Hematopoietic multipotent progenitor cell treated with erythropoietin and hydrocortisone succinate and interleukin-3 and kit ligand, for 4 days (in vitro differentiated cells): Measurements from ENCODE around the gene MNT.

Experiments used
- DNase-seq: peaks from one replicate; pipeline ENCODE4 v3.0.0-alpha.2; 2015

MNT gene

DNA sequence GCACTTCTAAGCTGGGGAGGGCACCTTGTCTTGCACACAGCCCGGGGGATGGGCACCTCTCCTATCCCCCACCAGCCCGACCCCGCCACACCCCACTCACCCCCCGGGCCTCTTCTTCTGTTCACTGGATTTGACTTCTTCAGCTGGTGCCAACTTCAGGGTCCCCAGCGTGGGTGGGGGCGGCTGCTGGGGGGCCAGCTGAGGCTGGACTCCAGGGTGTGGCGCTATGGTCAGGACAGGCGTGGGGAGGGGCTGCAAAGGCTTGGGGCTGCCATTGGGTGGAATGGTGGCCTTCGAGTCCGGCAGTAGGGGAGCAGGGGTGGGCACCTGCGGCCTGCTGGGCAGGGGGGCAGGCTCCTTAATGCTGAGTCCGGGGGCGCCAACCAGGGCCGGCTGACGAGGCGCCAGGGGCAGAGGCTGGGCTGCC lies 6.1 kb downstream of the MNT start:
- DNase-seq: no peak

DNA sequence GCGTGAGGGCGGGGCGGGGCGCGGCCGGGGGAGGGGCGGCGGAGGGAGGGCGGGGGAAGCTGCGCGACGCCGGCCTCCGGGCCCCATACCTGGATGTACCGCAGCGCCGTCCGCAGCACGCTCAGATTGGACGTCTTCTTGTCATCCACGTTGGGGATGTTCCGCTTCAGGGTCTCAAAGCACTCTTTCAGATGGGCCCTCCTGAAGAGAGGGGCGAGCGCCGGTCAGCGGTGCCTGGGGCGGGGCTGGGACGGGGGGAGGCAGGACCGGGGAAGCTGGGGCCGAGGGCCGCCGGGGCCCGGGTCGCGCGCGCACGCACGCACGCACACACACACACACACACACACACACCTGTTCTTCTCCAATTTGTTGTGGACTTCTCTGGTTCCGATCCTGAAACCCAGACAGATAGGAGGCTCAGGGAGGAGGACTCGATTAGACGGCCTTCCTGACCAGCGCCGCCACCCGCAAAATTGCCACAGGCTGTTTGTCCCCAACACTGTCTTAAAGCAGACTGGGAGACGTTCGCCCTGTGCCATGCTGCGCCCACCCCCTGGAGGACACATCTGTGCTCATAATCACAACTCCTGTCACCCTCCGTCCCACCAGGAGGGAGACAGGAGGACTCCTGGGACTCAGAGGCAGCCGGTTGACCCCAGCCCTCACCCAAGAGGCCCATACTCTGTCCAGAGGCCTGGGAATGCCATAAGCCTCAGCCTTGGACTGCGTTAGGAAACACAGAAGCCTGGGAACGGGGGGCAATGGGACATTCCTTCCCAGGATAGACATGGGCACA lies 6.7 kb downstream of the MNT start:
- DNase-seq: no peak

DNA sequence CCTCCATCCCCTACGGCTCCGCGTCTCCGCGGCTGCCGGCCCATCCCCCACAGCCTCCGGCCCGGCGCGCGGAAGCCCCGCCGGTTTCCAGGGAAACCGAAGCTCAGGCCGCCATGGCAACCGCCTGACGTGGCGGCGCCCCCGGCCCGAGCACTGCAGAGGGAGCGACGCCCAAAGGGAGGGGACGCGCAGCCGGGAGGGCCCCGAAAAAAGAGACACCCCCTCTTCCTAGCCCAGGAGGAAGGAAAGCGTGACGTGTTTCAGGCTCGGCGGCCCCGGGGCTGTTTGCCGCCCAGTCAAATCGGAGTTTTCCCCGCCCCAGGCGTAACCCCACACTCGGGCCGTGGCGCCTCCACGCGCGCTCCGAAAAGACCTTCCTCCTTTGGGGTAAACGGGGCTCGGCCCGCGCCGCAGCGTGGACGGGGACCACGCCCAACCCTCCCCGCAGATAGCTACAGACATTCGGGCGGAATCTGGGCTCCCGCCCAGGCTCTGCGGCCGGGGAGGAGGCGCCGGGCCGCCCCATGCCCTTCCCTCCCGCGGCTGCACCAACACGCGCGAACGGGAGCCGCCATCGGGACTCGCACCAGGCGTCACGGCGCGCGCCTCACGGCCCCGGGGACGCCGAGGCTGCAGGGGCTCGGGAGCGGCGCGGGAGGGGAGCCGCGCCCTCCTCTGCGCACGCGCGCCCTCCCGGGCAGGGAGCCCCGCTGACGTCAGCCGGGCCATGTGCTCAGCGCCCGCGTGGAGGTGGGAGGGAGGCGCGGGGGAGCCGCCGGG lies 7.5 kb downstream of the MNT start:
- DNase-seq: peak; percentile 95

DNA sequence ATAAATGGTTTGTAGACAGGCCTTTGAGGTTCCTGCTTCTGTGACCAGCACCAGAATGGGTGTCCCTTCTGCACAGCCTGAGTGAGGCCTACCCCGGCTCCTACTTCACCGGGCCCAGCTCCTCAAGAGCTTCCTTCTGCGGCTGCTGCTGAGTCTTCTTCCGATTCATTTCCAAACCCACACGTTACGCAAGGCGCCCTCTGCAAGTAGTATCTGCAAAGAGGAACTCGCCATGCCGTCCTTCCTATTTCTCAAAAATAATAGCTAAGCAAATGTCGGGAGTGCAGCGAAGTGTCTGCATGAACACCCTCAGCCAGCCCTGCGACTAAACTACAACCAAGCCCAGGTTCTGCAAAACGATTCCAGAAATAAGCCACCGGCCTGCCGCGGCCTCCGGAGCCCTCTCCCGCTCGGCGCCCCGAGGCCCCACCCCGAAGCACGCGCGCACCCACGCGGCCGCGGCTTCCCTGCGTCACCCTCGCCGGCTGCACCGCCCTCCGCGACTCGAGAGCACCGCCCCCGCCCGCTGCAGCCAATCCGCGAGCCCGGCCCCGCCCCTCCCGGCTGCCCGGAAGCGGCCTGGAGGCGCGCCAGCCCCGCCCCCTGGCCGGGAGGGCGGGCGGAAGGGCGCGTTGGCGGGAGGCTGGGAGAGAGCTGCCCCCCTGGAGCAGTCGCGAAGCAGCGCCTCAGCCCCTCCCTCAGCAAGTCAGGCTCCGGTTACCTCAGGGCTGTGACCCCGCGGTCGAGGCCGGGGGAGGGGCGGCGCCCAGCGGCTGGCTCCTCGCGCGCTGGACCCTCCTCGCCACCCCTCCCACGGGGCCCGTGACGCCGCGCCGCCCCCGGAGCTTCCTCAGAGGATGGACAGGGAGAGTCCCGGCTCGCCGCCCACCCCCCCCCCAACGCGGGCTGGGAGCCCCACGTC lies 8.3 kb downstream of the MNT start:
- peak; percentile 98 for DNase-seq

DNA sequence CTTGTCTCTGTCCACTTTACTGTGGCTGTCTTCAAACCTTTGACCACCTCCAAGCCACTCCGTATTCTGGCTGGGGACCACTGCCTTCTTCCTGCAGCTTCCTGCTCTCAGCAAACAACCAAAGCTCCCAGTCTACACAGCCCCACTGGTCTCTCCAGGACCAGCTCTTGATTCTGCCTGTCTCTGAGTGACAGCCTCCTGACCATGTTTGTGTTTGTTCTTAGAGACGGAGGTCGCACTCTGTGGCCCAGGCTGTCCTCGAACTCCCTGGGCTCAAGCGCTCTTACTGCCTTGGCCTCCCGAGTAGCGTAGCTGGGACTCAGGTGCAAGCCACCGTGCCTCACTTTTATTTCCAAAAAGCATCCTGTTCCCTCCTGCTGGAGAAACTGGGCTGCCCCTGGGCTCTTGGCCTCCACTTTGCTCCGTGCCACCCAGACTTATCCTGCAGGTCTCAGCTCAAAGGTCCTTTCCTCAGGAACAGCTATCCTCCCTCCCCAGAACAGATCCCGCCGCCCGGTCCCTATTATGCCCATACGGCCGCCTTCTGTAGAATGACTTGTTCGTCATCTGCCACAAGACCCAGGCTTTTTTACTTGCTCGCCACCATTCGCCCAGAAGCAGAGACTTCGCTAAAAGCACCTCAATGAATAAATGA lies 9.1 kb downstream of the MNT start:
- DNase-seq: no peak

DNA sequence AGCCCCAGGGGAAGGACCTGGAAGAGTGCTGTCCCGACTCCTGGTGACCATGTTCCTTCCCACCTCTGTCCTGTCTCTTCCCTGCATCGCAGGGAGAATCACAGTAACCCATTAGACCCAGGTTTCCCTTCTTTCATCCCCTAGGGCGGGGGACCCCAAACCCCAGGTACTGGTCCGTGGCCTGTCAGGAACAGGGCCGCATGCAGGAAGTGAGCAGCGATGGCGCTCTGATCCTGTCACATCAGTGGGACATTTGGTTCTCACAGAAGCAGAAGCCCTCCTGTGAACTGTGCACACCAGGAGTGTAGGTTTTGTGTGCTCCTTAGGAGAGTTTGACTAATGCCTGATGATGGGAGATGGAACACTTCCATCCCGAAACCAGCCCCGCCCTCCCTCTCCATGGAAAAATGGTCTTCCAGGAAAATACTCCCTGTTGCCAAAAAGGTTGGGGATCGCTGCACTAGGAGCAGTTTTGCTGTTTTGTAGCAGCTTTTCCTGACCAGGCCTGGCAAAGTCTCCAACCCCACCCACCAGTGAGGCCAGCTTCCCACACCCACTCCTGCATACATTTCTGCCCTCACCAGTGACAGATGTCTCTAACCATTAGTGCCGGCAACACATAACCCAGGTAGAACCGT lies 10.5 kb downstream of the MNT start:
- DNase-seq: no peak

DNA sequence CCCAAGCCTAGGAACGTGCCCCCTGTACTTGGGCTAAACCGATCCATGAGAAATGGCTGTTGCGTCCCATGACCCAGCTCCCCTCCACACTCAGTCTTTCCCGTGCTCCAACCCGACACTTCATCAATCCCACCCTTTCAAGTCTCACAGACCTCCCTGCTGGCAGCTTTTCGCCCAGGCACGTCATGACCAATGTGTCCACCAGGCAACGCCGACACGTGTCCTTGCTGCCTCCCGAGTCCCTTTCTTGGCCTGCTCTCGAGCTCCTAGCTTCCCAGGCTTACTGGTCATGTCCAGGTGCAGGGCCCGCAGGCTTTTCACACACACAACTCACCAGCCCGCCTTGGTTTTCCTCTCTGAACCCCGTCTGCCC lies 12.2 kb downstream of the MNT start:
- peak; percentile 38 for DNase-seq

DNA sequence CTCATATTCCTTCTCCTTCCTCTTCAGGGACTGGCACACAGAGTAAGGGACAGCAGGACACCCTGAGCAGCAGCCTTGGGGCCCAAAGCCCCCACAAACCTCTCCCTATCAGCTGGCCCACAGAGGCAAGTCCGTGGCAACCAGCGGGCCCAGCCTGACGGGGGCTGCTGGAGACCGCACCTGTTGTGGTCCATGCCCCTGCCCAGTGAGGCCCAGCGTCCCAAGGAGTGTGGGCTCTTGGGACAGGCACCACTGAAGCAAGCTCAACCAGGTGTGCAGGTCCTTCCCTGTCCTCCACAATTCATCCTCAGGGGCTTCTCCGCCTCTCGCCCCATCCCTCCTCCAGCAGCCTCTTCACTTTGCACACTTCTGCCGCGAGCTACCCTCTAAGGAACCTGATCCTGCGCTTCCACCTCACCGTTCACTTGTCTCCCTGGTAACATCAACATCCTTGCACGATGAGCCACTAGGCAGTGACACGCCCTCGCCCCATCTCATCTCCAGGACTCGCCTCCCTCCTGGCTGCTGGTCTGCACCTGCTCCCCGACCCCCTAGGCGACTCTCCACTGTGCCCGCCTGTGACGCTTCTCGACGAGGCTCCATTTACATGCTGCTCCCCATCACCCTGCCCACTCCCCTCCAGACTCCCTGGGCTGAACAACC lies 12.7 kb downstream of the MNT start:
- DNase-seq: no peak

DNA sequence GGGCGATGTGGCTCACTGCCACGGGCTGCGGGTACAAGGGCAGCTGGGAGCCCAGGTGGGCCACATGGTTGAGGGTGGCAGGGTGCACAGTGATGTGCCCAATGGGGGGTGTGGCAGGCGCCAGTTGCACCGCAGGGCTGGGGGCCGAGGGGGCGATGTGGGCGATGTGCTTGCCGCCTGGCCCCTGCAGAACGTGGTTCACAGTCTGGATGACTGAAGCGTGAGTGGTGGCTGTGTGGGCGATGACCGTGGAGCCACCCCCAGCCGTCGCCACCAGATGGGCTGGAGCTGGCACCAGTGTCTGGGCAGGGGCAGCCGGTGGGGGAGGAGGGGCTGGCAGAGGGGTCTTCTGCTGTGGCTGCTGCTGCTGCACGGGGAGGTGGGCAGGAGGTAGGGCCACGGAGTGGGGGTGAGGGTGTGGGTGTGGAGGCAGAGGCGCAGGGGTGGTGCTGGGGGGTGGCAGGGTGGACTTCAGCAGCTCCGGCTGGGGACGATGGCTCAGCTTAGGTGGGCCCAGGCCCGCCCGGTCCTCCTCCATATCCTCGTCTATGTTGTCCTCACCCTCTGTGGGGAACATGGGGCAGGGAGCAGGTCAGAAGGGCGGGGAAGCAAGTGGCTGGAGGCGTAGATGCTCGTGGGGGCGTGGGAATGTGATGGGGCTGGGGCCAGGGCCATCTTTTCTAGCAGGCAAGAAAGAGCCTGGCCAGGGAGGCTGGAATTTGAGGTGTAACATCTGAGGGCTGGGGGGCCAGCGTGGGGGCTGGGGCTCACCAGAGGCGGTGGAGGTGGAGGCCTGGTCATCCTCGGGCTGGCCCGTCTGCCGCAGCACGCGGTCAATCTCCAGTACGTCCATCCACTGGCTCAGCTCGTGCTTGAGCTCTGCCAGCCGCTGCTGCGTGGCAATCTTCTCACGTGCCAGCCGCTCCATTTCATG lies 13.5 kb downstream of the MNT start:
- no peak for DNase-seq

DNA sequence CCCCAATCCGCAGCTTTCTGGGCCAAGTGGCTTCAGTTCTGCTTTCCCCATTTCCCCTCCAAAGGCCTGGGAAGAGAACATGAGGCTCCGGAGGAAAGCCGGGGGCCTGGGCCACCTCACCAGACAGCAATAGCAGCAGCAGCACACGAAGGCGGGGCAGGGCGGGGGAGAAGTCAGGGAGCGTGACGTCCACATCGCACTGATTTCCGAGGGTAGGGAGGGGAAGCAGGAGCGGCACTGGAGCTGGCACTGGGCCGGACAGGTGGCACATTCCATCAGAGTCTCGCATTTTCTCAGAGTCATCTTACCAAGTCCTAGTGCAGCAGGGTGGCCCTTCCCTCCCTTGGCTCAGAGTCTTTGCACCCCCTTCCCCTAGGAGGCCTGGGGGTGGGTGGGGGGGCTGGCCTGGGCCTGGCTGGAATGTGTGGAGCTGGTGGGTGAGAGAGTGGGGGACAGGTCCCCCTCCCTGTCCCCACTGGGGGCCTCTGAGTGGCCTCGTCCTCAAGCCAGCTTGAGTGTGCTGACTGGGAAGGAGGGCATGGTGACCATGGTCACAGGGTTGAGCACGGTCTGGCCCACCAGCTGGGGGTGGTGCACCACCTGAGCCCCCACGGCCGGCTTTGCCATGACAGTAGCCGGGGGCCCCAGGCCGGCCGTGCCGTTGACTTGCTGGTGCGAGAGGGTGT lies 14.3 kb downstream of the MNT start:
- DNase-seq: no peak

DNA sequence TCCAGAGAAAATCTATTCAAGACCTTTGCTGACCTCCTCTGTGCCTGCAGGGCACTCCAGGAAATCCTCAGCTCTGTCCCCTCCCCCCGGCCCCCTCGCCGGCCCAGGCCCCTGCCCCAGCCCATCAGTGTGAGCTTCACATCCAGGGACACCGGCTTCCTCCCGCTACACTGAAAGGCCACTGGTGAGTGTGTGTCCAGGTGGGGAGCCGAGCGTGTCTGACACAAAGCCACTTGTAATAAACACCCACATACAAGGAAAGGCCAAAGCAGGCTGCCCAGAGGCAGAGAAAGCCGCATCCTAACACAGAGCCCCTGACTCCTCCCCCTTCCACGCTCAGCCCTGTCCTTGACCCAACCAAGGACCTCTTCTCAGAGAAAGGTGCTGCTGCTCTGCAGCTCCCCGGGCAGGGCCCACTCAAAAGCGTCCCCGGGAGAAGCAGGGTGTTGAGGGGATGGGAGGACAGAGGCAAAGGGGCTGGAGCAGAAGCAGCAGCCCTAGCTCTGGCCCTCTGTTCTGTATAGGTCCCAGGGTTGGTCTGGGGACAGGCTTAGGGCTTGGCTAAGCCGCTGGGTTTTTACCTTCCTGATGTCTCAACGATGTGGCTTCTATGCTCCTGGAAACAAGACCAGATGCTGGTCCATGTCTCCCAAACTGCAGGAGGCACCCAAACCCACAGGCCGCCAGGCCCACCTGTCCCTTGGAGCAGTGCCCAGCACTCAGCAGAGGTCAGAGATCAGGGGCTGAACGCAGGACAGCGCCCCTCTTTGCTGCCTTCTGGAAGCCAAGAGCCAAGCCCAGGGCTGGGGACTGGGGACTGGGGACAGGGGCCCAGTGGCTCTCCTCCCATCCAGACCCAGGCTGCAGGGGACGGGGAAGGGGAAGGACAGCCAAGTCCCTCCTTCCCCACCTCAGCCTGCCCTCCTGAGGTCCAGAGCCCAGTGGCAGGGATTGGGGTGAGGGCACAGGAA lies 15.3 kb downstream of the MNT start:
- no peak for DNase-seq

DNA sequence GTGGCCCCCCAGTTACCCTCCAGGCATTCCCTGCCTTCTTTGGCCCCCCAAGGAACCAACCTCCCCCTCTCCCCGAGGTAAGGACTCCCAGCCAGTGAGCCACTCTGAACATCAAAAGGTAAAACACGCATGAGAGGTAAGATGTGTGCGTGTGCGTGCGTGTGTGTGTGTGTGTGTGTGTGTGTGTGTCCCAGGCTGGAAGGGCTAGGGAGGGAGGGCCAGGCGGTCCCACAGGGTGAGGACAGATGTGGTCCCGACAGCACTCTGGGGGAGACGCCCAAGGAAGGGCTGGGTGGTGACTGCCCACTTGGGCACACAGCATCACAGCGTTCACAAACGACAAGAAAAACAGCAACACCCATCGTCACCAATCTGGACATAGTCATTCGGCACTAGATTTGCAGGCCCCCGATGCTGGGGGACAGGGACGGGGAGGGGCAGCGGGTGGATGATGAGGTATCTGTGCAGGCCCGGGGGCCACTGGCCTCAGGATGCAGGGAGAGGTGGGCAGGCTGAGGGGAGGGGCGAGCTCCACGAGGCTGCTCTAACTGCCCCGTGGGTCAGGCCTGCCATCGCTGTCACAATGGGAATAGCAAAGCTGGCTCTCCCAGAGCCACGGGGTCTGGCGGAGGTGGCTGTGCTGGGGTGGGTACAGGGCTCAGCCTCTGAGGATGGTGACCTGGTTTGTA lies 16.3 kb downstream of the MNT start:
- DNase-seq: no peak

DNA sequence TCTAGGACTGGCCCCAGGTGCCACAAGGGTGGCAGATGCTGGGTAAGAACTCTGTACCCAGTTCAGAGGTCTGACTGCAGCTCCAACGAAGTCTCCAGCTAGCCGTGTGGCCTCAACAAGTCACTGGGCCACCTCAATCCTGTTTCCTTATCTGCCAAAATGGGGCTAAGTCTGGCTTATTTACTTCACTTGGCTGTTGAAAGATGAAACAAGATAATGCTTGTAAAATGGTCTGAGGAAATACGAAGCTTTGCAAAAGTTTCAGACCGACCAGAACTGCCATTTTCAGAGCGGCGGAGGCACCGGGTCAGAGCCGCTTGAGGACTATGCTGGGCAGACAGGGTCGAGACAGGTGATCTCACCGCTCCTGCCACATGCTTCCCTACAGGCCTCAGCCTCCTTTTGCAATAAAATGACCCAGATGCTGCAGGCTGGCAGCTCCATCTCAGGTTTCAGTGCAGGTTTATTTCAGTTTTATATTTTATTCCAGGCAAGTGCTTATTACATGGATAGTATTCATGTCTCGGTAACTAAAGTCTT lies 17.2 kb downstream of the MNT start:
- no peak for DNase-seq

DNA sequence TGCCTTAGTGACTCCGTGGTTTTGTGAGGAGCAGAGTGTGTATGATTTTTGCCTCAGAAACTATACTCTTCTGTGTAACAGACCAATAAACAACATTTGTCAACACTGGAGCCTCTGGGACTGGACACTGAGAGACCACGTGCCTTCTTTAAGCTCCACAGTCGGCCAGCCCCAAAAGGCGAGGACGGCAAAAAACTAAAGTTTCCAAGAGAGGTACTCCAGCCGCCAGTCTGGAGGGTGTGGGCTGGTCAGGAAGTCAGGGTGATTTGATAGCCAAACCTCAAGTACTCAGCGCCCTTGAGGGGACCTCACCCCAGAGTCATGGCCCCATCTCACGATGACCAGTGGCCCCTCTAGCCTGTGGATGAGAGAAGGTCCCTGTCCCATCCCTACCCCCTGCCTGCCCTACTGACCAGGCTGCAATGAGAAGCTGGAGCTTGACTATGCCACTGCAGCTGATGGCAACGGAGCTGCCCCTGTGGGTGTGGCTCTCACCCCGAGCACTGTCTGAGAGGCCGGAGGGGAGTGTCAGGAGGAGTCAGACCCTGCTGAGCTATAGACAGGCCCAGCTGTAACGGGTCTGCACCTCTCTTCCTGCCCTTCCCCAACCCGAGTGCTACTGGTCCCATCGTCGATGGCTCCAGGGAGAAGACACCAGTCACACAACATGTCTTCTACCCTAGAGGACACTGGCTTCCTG lies 19.8 kb downstream of the MNT start:
- peak; percentile 68 for DNase-seq

DNA sequence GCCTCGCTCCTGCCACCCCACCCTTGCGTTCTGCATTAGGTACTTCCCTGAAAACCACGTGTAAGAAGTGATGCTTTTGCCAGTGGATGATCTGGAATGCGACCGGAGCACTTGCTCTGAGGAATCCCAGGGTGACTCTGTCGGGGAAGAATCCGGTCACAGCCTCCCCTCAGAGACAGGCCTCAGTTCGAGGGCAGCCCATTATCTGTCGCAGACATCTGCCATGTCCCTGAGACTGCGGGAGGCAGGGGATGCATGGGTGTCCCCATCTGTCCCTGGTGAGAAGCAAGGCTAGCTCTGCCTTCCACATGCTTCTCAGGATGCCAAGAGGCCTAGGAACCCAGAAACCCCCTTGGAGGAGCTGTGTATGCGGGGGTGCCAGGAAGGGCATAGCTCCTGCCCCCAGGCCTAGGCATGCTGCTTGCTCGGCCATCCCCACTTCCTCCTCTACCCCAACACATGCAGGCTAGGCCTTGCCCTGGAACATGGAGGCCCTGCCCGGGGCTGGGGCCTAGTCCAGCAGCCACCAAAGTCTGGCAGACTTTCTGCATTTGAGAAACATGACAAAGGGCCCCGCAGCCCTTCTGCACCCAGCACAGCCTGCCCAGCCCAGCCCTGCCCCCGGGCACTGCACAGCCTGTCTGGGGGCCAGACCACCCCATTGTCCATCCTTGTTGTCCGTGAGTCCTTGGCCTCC lies 20.5 kb downstream of the MNT start:
- DNase-seq: peak; percentile 62

DNA sequence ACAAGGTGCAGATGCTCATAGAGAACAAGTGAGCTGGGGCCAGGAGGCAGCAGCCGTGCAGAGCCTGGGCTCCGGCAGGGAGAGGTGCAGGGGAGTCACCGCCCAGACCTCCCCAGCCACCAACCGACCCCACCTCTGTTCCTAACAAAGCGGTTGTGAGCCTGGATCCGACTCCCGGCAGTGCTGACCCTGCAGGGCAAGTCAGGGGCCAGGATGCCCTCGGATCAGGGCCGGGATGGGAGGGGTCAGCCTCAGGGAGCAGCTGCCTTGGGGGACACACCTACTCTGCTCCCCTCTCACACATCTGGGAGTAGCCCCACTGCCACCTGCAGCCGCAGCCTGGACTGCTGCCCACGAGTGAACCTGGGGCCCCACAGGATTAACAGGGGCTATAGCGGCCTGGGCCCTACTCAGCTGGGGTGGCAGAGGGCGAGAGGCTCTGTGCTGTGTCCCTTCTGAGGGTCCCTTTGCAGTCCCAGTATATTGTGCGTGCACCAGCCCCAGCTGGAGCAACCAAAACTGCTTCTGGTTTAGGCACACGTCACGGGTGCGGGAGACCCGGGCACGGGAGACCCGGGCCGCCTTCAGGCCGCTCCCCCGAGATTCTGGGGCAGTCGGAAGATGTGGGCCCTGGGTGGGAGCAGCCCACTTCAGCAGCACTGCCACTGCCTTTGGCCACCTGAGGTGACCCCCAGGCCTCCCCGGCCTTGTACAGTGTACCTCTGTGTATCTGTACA lies 21.2 kb downstream of the MNT start:
- no peak for DNase-seq
